ENCODE data around the gene KCNJ18.
"Not testable (repeated sequence)": the region's sequence is repeated elsewhere in the genome, so short reads cannot be mapped to it uniquely, and the experiment has no call there.

KCNJ18 gene

GRCh38 chr17:21687136-21687953, 5.0 kb upstream of the KCNJ18 start:
- no peaks in the 10 kb centered on the region for H3K9me3 ChIP-seq (ENCODE audit: control insufficient read depth, insufficient read depth, low read length)
- no peaks in the 10 kb centered on the region for H3K36me3 ChIP-seq (ENCODE audit: control insufficient read depth, low read length)
- H3K9me2 ChIP-seq (replicated peaks; ENCODE audit: control insufficient read depth, low read length), result no peaks in the 10 kb centered on the region
- H3F3A ChIP-seq (ENCODE audit: control insufficient read depth, insufficient read depth), result no peaks in the 10 kb centered on the region
- H3K4me1 ChIP-seq (ENCODE audit: control insufficient read depth, low read length), result no peaks in the 10 kb centered on the region
- H3K4me2 ChIP-seq (ENCODE audit: low read length), result no peak overlapping the region
- H3K27ac ChIP-seq (ENCODE audit: low read depth, low read length), result no peak overlapping the region
- H4K20me1 ChIP-seq (ENCODE audit: control insufficient read depth, insufficient read depth, low read depth, low read length), result no peaks in the 10 kb centered on the region
- no peaks in the 10 kb centered on the region for H3K27me3 ChIP-seq (ENCODE audit: control insufficient read depth, low read length)
- TF ChIP-seq EZH2phosphoT487 (IDR thresholded peaks at IDR 0.05; ENCODE audit: borderline replicate concordance, low read length) (no peak), CTCF (IDR thresholded peaks at IDR 0.05; ENCODE audit: low read depth, low read length, poor library complexity, severe bottlenecking) (no peak)
- no peaks in the 10 kb centered on the region for H3K79me2 ChIP-seq (ENCODE audit: control insufficient read depth, low read length)
- no peak overlapping the region for H3K4me3 ChIP-seq (ENCODE audit: low read length)

DNA sequence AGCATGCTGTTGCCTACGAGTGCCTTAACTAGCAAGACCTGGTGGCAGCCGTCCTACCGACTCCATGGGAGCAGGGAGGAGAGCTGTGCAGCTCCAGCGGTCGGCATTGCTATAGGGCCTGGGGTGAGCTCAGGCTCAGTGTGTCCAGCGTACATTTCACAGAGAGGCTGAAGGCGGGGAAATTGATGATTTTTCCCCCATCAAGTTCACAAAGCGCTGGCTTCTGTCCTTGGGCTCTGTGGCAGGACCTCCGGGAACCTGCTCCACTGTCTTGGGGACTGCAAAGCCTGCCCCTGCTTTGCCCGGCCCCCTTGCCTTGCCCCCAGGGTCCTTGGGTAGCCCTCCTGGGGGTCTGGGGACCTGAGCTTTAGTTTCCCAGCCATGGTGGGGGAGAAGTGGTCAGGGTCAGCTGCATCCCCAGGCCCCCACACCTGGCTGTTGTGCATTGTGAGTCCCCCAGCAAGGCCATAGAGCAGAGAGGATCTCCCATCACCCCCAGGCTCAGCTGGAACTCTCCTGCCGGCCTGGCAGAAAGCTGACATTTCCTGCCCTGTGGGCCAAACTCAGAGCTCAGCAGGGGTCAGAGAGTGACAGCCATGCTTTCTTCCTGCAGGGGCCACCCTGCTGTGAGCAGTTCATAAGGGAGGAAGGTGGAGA, 3.9 kb upstream of the KCNJ18 start:
- H3K36me3 ChIP-seq (ENCODE audit: control insufficient read depth, low read length), result no peaks in the 10 kb centered on the region
- H3K4me1 ChIP-seq (ENCODE audit: control insufficient read depth, low read length), result no peaks in the 10 kb centered on the region
- no peaks in the 10 kb centered on the region for H3K9me3 ChIP-seq (ENCODE audit: control insufficient read depth, insufficient read depth, low read length)
- H3K27me3 ChIP-seq (ENCODE audit: control insufficient read depth, low read length), result no peaks in the 10 kb centered on the region
- no peaks in the 10 kb centered on the region for H3K79me2 ChIP-seq (ENCODE audit: control insufficient read depth, low read length)
- H3F3A ChIP-seq (ENCODE audit: control insufficient read depth, insufficient read depth), result no peaks in the 10 kb centered on the region
- H3K4me3 ChIP-seq (ENCODE audit: low read length), result no peak overlapping the region
- no peak overlapping the region for H3K27ac ChIP-seq (ENCODE audit: low read depth, low read length)
- TF ChIP-seq EZH2phosphoT487 (IDR thresholded peaks at IDR 0.05; ENCODE audit: borderline replicate concordance, low read length) (no peak), CTCF (IDR thresholded peaks at IDR 0.05; ENCODE audit: low read depth, low read length, poor library complexity, severe bottlenecking) (no peak)
- H4K20me1 ChIP-seq (ENCODE audit: control insufficient read depth, insufficient read depth, low read depth, low read length), result no peaks in the 10 kb centered on the region
- no peak overlapping the region for H3K4me2 ChIP-seq (ENCODE audit: low read length)
- no peaks in the 10 kb centered on the region for H3K9me2 ChIP-seq (replicated peaks; ENCODE audit: control insufficient read depth, low read length)

DNA sequence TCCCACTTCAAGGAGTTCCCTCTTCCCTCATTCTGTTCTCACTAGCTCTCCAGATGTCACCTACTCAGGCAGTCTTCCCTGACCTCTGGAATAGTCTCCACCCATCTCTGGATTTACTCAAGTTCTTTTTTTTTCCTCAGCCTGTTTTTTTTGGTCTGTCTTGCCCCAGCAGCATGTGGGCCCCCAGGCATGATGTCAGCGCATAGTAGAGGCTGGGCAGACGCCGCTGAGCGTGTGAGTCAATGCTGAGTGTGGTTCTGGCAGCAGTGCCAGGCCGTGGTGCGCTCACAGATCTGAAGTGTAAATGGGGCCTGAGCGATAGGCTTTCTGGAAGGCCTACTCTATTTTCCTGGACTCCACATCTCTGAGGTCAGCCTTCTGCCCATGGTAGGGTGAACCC, 2.7 kb upstream of the KCNJ18 start:
- H3K27ac ChIP-seq (ENCODE audit: low read depth, low read length), result no peak overlapping the region
- H3K36me3 ChIP-seq (ENCODE audit: control insufficient read depth, low read length), result no peaks in the 10 kb centered on the region
- H3K79me2 ChIP-seq (ENCODE audit: control insufficient read depth, low read length), result no peaks in the 10 kb centered on the region
- no peaks in the 10 kb centered on the region for H3K4me1 ChIP-seq (ENCODE audit: control insufficient read depth, low read length)
- TF ChIP-seq CTCF (IDR thresholded peaks at IDR 0.05; ENCODE audit: low read depth, low read length, poor library complexity, severe bottlenecking), result no peak
- TF ChIP-seq EZH2phosphoT487 (IDR thresholded peaks at IDR 0.05; ENCODE audit: borderline replicate concordance, low read length), result no peak
- no peak overlapping the region for H3K4me2 ChIP-seq (ENCODE audit: low read length)
- no peaks in the 10 kb centered on the region for H3F3A ChIP-seq (ENCODE audit: control insufficient read depth, insufficient read depth)
- no peaks in the 10 kb centered on the region for H3K9me3 ChIP-seq (ENCODE audit: control insufficient read depth, insufficient read depth, low read length)
- H4K20me1 ChIP-seq (ENCODE audit: control insufficient read depth, insufficient read depth, low read depth, low read length), result no peaks in the 10 kb centered on the region
- no peak overlapping the region for H3K4me3 ChIP-seq (ENCODE audit: low read length)
- H3K27me3 ChIP-seq (ENCODE audit: control insufficient read depth, low read length), result no peaks in the 10 kb centered on the region
- no peaks in the 10 kb centered on the region for H3K9me2 ChIP-seq (replicated peaks; ENCODE audit: control insufficient read depth, low read length)

- not testable (repeated sequence) for H3K4me2 ChIP-seq (ENCODE audit: low read length); H3K79me2 ChIP-seq (ENCODE audit: control insufficient read depth, low read length); H3K9me2 ChIP-seq (replicated peaks; ENCODE audit: control insufficient read depth, low read length); H3K36me3 ChIP-seq (ENCODE audit: control insufficient read depth, low read length); H4K20me1 ChIP-seq (ENCODE audit: control insufficient read depth, insufficient read depth, low read depth, low read length); H3K9me3 ChIP-seq (ENCODE audit: control insufficient read depth, insufficient read depth, low read length); H3K4me1 ChIP-seq (ENCODE audit: control insufficient read depth, low read length); H3K4me3 ChIP-seq (ENCODE audit: low read length); H3F3A ChIP-seq (ENCODE audit: control insufficient read depth, insufficient read depth); H3K27ac ChIP-seq (ENCODE audit: low read depth, low read length); H3K27me3 ChIP-seq (ENCODE audit: control insufficient read depth, low read length)
These were observed 1.5 kb upstream of the KCNJ18 start for GRCh38 chr17:21690811-21691210.

DNA sequence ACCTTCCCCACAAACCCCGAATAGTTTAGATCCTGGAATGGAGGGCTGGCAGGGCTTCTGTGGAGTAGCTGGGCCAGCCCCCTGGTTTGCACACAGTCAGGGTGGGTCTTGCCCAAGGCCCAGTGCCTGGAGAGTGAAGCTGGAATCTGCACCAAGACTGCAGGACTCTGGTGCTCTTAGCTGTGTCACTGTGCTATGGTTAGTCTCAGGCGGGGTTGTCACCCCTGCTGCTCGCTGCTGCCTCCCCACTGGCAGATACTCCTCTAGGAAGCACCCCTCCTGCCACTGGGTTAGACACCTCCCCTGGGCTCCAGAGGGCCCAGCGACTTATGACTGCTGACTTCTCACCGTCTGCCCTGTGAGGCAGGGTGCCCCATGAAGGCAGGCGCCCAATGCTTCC, 842 bp upstream of the KCNJ18 start:
- H3K4me3 ChIP-seq (ENCODE audit: low read length); H3K79me2 ChIP-seq (ENCODE audit: control insufficient read depth, low read length); H3K27me3 ChIP-seq (ENCODE audit: control insufficient read depth, low read length); H3K36me3 ChIP-seq (ENCODE audit: control insufficient read depth, low read length); H3K27ac ChIP-seq (ENCODE audit: low read depth, low read length); H4K20me1 ChIP-seq (ENCODE audit: control insufficient read depth, insufficient read depth, low read depth, low read length); H3K4me2 ChIP-seq (ENCODE audit: low read length); H3F3A ChIP-seq (ENCODE audit: control insufficient read depth, insufficient read depth); H3K9me3 ChIP-seq (ENCODE audit: control insufficient read depth, insufficient read depth, low read length); H3K9me2 ChIP-seq (replicated peaks; ENCODE audit: control insufficient read depth, low read length); H3K4me1 ChIP-seq (ENCODE audit: control insufficient read depth, low read length): not testable (repeated sequence)

Measured in DOHH2 (cell line).